GM10847 (cell line): ENCODE measurements around the gene ZNF609.

Experiments used
- POLR2A ChIP-seq: IDR thresholded peaks from 2 replicates; pipeline ENCODE4 v1.6.1; 2011; ENCODE audit not compliant: insufficient read length; ENCODE audit errors: extremely low read depth

Gene ZNF609

GRCh38 chr15:64597477-64597822 lies 137.1 kb downstream of the ZNF609 start:
- no peak for TF ChIP-seq POLR2A

- no peak for TF ChIP-seq POLR2A
Measured at GRCh38 chr15:64599226-64599625, 138.8 kb downstream of the ZNF609 start.

- no peak for TF ChIP-seq POLR2A
Measured at GRCh38 chr15:64599716-64600115, 139.3 kb downstream of the ZNF609 start.

- no peak for TF ChIP-seq POLR2A
Measured at GRCh38 chr15:64600794-64601193, 140.4 kb downstream of the ZNF609 start.

- no peak for TF ChIP-seq POLR2A
Measured at GRCh38 chr15:64604319-64604718, 143.9 kb downstream of the ZNF609 start.

- TF ChIP-seq POLR2A: no peak
Measured at GRCh38 chr15:64610257-64610919, 150.0 kb downstream of the ZNF609 start.

GRCh38 chr15:64611085-64611725 lies 150.8 kb downstream of the ZNF609 start:
- no peak for TF ChIP-seq POLR2A

- no peak for TF ChIP-seq POLR2A
Measured at GRCh38 chr15:64614519-64614918, 154.1 kb downstream of the ZNF609 start.

- TF ChIP-seq POLR2A: no peak
Measured at GRCh38 chr15:64617727-64618126, 157.3 kb downstream of the ZNF609 start.

GRCh38 chr15:64618138-64618537 lies 157.8 kb downstream of the ZNF609 start:
- TF ChIP-seq POLR2A: no peak

- TF ChIP-seq POLR2A: no peak
Measured at GRCh38 chr15:64618540-64618939, 158.2 kb downstream of the ZNF609 start.

GRCh38 chr15:64619880-64620839 lies 159.8 kb downstream of the ZNF609 start:
- TF ChIP-seq POLR2A: no peak

- TF ChIP-seq POLR2A: no peak
Measured at GRCh38 chr15:64621056-64621455, 160.7 kb downstream of the ZNF609 start.

GRCh38 chr15:64622410-64623260 lies 162.3 kb downstream of the ZNF609 start:
- TF ChIP-seq POLR2A: no peak
